ENCODE measurements around the gene CDH4.

The CDH4 gene

DNA sequence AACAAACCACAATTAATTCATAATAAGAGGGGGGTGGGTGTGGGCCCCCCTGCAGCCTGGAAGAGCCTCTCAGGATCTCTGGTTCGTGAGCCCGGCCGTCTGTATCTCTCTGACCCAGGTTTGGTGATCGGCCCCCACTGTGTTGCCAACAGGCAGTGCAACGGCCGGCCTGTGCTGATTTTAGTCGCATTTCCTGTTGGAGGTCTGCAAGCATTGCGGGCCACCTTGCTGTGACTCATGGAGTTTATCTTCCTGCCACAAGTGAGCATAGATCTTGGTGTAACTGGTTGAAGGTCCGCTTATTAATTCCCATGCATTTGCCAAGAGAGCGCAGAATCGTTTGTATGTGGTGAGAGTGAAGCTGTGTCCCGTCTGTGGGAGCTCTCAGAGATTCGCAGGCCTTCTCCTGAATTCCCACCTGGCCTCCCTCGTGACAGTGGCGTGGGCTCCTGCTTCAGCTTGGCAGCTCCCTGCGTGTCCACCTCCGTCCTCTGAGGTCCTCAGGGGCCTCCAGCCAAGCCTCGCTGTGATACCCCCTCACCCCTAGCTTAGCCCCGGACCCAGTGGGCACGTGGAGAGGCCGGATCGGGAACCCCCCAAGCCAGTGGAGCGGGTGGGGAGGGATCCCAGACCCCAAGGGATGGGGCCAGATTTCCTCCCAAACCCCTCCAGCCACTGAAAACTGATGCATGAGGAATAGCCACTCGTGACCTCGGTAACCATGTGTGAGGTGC is 269.8 kb downstream of the CDH4 start:
- DNase-seq: no peak

- no peak for DNase-seq
Measured at GRCh38 chr20:61522498-61523090, 270.5 kb downstream of the CDH4 start.

GRCh38 chr20:61523145-61523544 is 271.1 kb downstream of the CDH4 start:
- DNase-seq: no peak

DNA sequence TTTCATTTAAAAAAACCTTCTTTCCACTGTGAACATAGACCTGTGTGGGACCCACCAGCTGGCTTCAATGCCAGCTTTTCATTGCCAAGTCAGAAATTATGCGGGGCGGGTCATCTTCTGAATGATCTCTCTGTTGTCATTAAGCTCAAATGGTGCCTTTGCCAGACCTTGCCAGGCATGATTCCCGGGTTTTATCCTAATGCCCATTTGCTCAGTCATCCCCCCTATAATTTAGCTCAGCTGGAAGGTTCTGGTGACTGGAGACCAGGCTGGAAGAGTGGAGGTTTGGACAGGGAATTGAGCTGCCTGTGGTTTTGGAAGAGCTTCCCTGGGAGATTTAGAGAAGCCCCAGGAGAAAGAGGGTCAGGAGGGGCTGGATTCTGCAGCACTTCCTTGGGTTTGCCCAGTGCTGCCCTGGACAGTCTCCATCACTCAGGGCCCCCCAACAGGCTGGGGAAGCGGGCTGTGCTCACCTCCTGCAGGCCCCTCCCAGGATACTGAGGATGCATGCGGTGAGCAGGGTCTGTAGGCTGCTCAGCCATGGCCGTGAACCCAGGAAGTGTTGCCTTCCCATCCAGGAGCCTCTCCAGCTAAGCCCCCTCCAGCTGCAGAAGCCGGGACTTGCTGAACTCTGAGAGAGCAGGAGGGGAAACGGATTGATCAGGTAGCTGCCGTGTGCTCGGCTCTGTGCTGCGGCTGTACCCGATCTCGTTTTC is 273.0 kb downstream of the CDH4 start:
- no peak for DNase-seq

- no peak for DNase-seq
Measured at GRCh38 chr20:61525781-61526431, 273.8 kb downstream of the CDH4 start.

- DNase-seq: no peak
Measured at GRCh38 chr20:61526907-61527306, 274.8 kb downstream of the CDH4 start.

GRCh38 chr20:61527626-61528025 is 275.6 kb downstream of the CDH4 start:
- DNase-seq: no peak

GRCh38 chr20:61528591-61528990 is 276.5 kb downstream of the CDH4 start:
- DNase-seq: no peak

GRCh38 chr20:61529354-61529753 is 277.3 kb downstream of the CDH4 start:
- no peak for DNase-seq

DNA sequence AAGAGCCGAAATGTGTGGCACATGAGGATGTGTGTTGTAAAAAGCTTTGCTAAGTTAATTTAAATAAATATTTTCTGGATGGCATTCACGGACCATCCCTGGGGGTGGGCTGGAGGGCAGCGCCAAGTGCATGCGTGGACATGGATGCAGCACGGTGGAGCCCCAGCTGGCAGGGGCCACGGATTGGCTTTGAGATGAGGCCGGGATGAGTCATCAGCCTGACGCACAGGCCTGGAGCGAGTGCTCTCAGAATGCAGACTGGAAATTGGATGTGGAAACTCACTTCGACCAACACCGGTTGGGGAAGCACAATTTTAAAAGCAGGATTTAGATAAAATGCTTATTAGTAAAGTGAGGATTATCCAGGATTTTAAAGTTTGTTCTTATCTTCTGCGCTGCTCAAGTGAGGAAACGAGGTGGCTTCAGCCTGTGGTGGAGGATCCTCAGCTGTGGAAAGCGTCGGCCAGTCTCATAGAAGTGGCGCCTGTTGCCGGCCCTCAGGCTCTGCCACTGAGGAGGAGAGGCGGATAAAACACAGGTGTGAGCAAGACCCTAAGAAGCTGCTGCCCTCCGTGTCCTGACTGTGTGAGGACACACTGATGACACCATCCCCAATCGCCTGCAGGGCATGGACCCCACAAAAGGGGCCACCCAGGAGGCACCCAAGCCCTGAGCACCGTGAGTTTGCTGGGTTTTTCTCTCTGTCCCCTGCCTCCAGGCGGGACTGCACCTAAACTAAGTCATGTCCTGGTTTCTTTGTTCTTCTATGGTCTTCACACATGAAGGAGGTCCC is 279.7 kb downstream of the CDH4 start:
- DNase-seq: no peak

DNA sequence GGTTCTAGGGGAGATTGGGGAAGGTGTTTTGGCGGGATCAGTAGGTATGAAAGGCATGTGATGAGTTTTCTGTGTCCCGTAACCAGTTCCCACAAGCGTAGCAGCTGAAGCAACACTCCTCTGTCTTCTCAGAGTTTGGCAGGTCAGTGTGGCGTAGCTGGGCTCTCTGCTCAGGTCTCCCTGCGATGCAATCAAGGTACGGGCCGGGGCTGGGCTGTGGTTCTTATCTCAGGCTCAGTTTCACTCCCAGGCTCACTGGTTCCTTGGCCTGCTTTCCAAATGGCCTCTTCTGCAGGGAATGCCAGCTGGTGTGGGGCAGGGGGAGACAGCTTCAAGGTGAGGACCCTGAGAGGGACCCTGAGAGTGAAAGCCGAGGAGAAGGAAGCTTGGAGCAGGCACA is 280.7 kb downstream of the CDH4 start:
- DNase-seq: no peak

DNA sequence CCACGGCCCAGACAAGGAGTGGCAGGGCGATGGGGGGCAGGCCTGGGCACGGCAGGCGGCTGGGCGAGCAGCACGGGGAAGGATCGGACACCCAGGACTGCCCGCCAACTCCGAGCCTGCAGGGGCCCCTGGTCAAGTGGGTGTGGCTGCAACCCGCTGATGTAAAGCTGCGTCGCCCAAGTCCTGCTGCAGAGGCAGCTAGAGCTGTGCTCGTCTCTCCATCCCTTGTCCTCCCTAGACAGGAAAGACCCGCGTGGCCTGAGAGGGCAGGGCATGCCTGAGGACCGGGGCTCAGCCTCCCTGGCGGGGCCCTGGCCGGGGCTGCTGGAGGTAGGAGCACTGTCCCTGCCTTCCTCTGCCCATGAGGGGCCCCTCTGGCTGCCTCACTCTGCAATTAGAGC is 281.2 kb downstream of the CDH4 start:
- no peak for DNase-seq

- no peak for DNase-seq
Measured at GRCh38 chr20:61534346-61534745, 282.3 kb downstream of the CDH4 start.

- no peak for DNase-seq
Measured at GRCh38 chr20:61535091-61535490, 283.0 kb downstream of the CDH4 start.

GRCh38 chr20:61535536-61535935 is 283.5 kb downstream of the CDH4 start:
- no peak for DNase-seq

DNA sequence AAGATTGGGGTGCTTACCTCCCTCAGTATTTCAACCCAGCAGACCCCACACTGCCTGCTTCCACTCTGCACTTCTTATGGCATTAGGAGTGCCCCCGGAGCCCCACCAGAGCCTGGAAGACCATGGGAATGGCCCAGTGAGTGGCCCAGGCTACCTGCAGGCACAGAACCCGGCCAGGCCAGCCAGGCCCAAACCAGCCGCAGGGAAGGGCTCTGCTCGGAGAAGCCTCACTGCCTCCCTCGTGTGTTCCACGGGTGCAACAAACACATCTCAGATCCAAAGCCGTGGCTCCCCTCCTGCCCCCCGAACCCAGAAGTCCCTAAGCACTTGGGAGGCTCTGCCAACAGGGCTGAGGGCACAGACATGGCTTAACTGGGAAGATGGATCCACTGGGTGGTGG is 283.9 kb downstream of the CDH4 start:
- DNase-seq: no peak

- no peak for DNase-seq
Measured at GRCh38 chr20:61536671-61537070, 284.6 kb downstream of the CDH4 start.

GRCh38 chr20:61537239-61538182 is 285.4 kb downstream of the CDH4 start:
- no peak for DNase-seq

- DNase-seq: no peak
Measured at GRCh38 chr20:61538183-61538942, 286.3 kb downstream of the CDH4 start.

DNA sequence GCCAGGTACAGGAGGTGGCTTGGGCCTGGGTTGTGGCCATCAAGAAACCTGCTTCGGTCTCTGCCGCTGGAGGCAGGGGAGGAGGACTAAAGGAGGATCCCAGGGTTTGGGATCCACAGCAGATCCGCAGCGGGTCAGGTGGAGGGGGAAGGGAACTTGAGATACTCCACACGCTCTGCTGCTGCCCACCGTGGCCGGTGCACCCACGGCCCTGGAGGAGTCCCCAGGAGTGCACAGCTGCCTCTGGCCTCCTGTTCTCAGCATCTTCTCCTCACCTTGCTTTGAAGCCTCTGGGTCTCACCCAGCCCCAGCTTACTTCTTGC is 286.8 kb downstream of the CDH4 start:
- no peak for DNase-seq
